HCT116 (cell line): Measurements from ENCODE around the gene ADCY1.
"Not testable (repeated sequence)": the region's sequence is repeated elsewhere in the genome, so short reads cannot be mapped to it uniquely, and the experiment has no call there.

ENCODE experiments used
- CTCF ChIP-seq, 3 experiments: fragments of 200-600 bp in 1 of 3; sonication (generic) in 1 of 3; IDR thresholded peaks in 2 of 3; conservative IDR thresholded peaks in 1 of 3; 2 replicates each; pipeline ENCODE4 v1.5.1; 2012 to 2017; ENCODE audit warnings: low read depth in 2 of 3, low read length in 2 of 3, antibody characterized with exemption in 1 of 3, borderline replicate concordance in 1 of 3, control low read depth in 1 of 3, mild to moderate bottlenecking in 1 of 3, mixed read lengths in 1 of 3, mixed run types in 1 of 3, moderate library complexity in 1 of 3; ENCODE audit not compliant: insufficient read depth in 1 of 3
- ELF1 ChIP-seq: IDR thresholded peaks from 2 replicates; pipeline ENCODE4 v1.6.1; 2012; ENCODE audit warnings: low read depth, borderline replicate concordance
- EZH2 ChIP-seq: fragments of 200-600 bp; sonication (generic); IDR thresholded peaks from 2 replicates; pipeline ENCODE4 v1.6.1; 2017; ENCODE audit warnings: antibody characterized with exemption, mixed run types
- MAX ChIP-seq: IDR thresholded peaks from 2 replicates; pipeline ENCODE4 v1.6.1; 2012
- POLR2A ChIP-seq: IDR thresholded peaks from 2 replicates; pipeline ENCODE4 v1.7.0; 2011; ENCODE audit warnings: borderline replicate concordance; ENCODE audit not compliant: insufficient read depth, insufficient read length; ENCODE audit errors: extremely low read depth
- POLR2AphosphoS5 ChIP-seq: IDR thresholded peaks from 2 replicates; pipeline ENCODE4 v1.6.1; 2011; ENCODE audit warnings: mild to moderate bottlenecking, low read depth, low read length, moderate library complexity
- RAD21 ChIP-seq: IDR thresholded peaks from 2 replicates; pipeline ENCODE4 v1.6.1; 2012; ENCODE audit warnings: low read depth, mild to moderate bottlenecking
- REST ChIP-seq: IDR thresholded peaks from 2 replicates; pipeline ENCODE4 v1.6.1; 2012; ENCODE audit warnings: low read depth
- SIN3A ChIP-seq: IDR thresholded peaks from 2 replicates; pipeline ENCODE4 v1.6.1; 2012; ENCODE audit warnings: low read depth
- SP1 ChIP-seq: IDR thresholded peaks from 2 replicates; pipeline ENCODE4 v1.6.1; 2012; ENCODE audit warnings: low read depth
- SRF ChIP-seq: IDR thresholded peaks from 2 replicates; pipeline ENCODE4 v1.6.1; 2012; ENCODE audit warnings: low read depth

GRCh38 chr7:45768516-45769394, 194.6 kb downstream of the ADCY1 start:
- TF ChIP-seq CTCF (IDR thresholded peaks at IDR 0.05 in 2 of 3, conservative IDR thresholded peaks at IDR 0.05 in 1 of 3; ENCODE audit: borderline replicate concordance in 1 of 3, insufficient read depth in 1 of 3, low read depth in 2 of 3, low read length in 2 of 3): 0 out of 6 replicates have a peak, but pooled peaks of 2 of the 3 experiments have one; percentile 5 to 9
- not testable (repeated sequence) for TF ChIP-seq EZH2, ELF1, POLR2A, RAD21, REST, SIN3A
- TF ChIP-seq MAX: peak; percentile 43; the same call in 1 of the 2 replicates
- TF ChIP-seq SRF: peak; percentile 92
- peak; percentile 75 for TF ChIP-seq SP1
- 0 out of 2 replicates have a peak, but pooled peaks have one; percentile 51 for TF ChIP-seq POLR2AphosphoS5
